Measurements from ENCODE around the gene CWH43.
"Not testable (repeated sequence)": the region's sequence is repeated elsewhere in the genome, so short reads cannot be mapped to it uniquely, and the experiment has no call there.

DNA sequence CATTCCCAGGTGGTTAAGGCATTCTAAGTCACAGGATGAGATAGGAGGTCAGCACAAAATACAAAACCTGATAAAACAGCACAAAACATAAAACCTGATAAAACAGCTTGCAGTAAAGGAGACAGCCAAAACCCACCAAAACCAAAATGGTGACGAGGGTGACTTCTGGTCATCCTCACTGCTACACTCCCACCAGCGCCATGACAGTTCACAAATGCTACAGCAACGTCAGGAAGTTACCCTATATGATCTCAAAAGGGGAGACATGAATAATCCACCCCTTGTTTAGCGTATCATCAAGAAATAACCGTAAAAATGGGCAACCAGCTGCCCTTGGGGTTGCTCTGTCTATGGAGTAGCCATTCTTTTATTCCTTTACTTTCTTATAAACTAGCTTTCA lies 28.7 kb upstream of the CWH43 start:
- TF ChIP-seq, protein P1, sequence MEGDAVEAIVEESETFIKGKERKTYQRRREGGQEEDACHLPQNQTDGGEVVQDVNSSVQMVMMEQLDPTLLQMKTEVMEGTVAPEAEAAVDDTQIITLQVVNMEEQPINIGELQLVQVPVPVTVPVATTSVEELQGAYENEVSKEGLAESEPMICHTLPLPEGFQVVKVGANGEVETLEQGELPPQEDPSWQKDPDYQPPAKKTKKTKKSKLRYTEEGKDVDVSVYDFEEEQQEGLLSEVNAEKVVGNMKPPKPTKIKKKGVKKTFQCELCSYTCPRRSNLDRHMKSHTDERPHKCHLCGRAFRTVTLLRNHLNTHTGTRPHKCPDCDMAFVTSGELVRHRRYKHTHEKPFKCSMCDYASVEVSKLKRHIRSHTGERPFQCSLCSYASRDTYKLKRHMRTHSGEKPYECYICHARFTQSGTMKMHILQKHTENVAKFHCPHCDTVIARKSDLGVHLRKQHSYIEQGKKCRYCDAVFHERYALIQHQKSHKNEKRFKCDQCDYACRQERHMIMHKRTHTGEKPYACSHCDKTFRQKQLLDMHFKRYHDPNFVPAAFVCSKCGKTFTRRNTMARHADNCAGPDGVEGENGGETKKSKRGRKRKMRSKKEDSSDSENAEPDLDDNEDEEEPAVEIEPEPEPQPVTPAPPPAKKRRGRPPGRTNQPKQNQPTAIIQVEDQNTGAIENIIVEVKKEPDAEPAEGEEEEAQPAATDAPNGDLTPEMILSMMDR (IDR thresholded peaks at IDR 0.05), result not testable (repeated sequence)
- not testable (repeated sequence) for TF ChIP-seq EZH2 (IDR thresholded peaks at IDR 0.05; ENCODE audit: borderline replicate concordance, insufficient read depth, low read depth, low read length, poor library complexity, severe bottlenecking)
